ENCODE data around the gene OR10A3.

The OR10A3 gene

DNA sequence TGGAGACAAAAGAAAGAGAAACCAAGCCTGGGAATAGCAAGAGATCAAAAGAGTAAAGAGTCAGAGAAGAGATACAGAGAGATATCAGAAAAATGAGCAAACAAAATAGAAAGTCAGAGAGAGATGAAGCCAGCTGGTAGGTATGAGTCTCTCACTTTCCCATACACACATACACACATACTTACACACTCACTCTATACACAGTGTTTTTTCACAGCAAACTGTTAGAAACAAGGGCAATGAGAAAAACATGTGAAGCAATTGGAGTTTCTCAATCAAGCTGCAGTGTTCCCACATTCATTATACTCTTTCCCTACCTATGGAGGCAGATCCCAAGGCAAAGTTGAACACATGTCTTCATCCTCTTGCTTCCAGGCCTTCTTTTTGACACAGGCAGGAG, 26.3 kb upstream of the OR10A3 start:
- H3K36me3 ChIP-seq (replicated peaks) = no peaks in the 10 kb centered on the region
- in situ Hi-C loops (cut with MboI; ENCODE audit: low sequenced_read_pairs) = no loop called here
- no peaks in the 10 kb centered on the region; the same call in 1 of the 2 replicates for H3K9me3 ChIP-seq
- no peak for DNase-seq (ENCODE audit: low spot score in 2 of 2)
- no peaks in the 10 kb centered on the region for H3K27me3 ChIP-seq (ENCODE audit: low read depth)
- H3K4me1 ChIP-seq = no peaks in the 10 kb centered on the region; the same call in none of the 2 replicates
- H3K4me3 ChIP-seq = no peak overlapping the region

GRCh38 chr11:7967097-7967496, 25.6 kb upstream of the OR10A3 start:
- in situ Hi-C loops (cut with MboI; ENCODE audit: low sequenced_read_pairs) = no loop called here
- H3K36me3 ChIP-seq (replicated peaks) = no peaks in the 10 kb centered on the region
- DNase-seq (ENCODE audit: low spot score in 2 of 2) = no peak
- H3K4me1 ChIP-seq = no peaks in the 10 kb centered on the region; the same call in none of the 2 replicates
- H3K4me3 ChIP-seq = no peak overlapping the region
- no peaks in the 10 kb centered on the region; the same call in 1 of the 2 replicates for H3K9me3 ChIP-seq
- H3K27me3 ChIP-seq (ENCODE audit: low read depth) = no peaks in the 10 kb centered on the region

DNA sequence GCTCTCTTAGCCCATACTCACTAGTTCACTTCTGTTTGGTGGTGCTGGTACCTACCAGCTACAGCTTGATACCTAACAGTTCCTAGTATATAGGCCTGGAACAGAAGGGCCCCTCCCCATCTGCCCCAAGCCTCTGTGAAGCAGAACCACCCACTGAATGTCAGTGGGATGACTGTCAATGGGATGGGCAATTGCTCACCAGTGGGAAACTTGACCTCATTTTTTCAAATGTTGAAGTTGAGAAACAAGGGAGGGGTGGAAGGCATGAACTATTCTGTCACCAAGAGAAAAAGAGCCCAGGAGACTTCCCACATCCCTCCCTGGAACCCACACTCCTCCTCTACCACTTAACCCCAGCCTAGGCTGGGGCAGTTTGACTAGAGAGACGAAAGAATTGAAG, 23.9 kb upstream of the OR10A3 start, which contains the start of gene NLRP10:
Gene NLRP10 (minus strand): TSS at position 62 of the 400 bp plus-strand sequence. CDS start 1,952 bp downstream, outside the sequence.
- Histone ChIP-seq H3K36me3 (replicated peaks) (no peaks in the 10 kb centered on the region), H3K27me3 (ENCODE audit: low read depth) (no peaks in the 10 kb centered on the region), H3K9me3 (no peaks in the 10 kb centered on the region; the same call in 1 of the 2 replicates), H3K4me3 (no peak within 1 kb of the TSS), H3K4me1 (no peaks in the 10 kb centered on the region; the same call in 1 of the 2 replicates)
- no peak for DNase-seq (ENCODE audit: low spot score in 2 of 2)
- in situ Hi-C loops (cut with MboI; ENCODE audit: low sequenced_read_pairs) = no loop called here

GRCh38 chr11:7964873-7965272, 23.4 kb upstream of the OR10A3 start:
- no peak overlapping the region for H3K4me3 ChIP-seq
- H3K27me3 ChIP-seq (ENCODE audit: low read depth) = no peaks in the 10 kb centered on the region
- in situ Hi-C loops (cut with MboI; ENCODE audit: low sequenced_read_pairs) = no loop called here
- H3K9me3 ChIP-seq = no peaks in the 10 kb centered on the region; the same call in 1 of the 2 replicates
- H3K36me3 ChIP-seq (replicated peaks) = no peaks in the 10 kb centered on the region
- H3K4me1 ChIP-seq = no peaks in the 10 kb centered on the region
- no peak for DNase-seq (ENCODE audit: low spot score in 2 of 2)

DNA sequence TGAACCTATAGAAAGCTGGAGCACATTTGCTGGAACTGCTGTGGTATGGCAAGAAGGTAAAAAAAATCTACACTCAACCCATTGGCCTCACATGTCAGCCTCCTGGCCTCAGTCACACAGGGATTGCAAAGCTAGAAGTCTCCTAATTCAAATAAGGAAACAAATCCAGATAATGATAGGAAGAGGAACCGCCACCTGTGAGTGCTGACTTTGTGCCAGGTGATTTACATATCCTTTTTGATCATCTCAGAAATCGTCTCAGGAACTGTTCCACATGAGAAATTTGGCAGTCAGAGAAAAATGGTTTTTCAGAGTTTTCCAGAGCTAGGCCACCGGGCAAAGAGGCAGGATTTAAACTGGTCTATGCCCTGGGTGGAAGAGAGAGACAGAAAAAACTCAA, 22.8 kb upstream of the OR10A3 start:
- H3K9me3 ChIP-seq = no peaks in the 10 kb centered on the region; the same call in 1 of the 2 replicates
- DNase-seq (ENCODE audit: low spot score in 2 of 2) = no peak
- in situ Hi-C loops (cut with MboI; ENCODE audit: low sequenced_read_pairs) = no loop called here
- H3K36me3 ChIP-seq (replicated peaks) = no peaks in the 10 kb centered on the region
- H3K4me3 ChIP-seq = no peak overlapping the region
- no peaks in the 10 kb centered on the region for H3K27me3 ChIP-seq (ENCODE audit: low read depth)
- H3K4me1 ChIP-seq = no peaks in the 10 kb centered on the region

GRCh38 chr11:7955191-7955590, 13.7 kb upstream of the OR10A3 start:
- Histone ChIP-seq H3K4me1 (no peaks in the 10 kb centered on the region), H3K9me3 (no peaks in the 10 kb centered on the region), H3K36me3 (replicated peaks) (no peaks in the 10 kb centered on the region), H3K4me3 (no peak overlapping the region), H3K27me3 (ENCODE audit: low read depth) (peaks cover 3% of the 10 kb centered on the region; the same call in 1 of the 2 replicates)
- DNase-seq (ENCODE audit: low spot score in 2 of 2) = no peak
- in situ Hi-C loops (cut with MboI; ENCODE audit: low sequenced_read_pairs) = no loop called here

GRCh38 chr11:7949934-7950333, 8.4 kb upstream of the OR10A3 start:
- no peaks in the 10 kb centered on the region for H3K36me3 ChIP-seq (replicated peaks)
- DNase-seq (ENCODE audit: low spot score in 2 of 2) = no peak
- in situ Hi-C loops (cut with MboI; ENCODE audit: low sequenced_read_pairs) = no loop called here
- H3K4me1 ChIP-seq = no peaks in the 10 kb centered on the region
- no peak overlapping the region for H3K4me3 ChIP-seq
- H3K9me3 ChIP-seq = no peaks in the 10 kb centered on the region
- peaks cover 3% of the 10 kb centered on the region; the same call in 1 of the 2 replicates for H3K27me3 ChIP-seq (ENCODE audit: low read depth)

GRCh38 chr11:7944123-7944522, 2.6 kb upstream of the OR10A3 start:
- Histone ChIP-seq H3K27me3 (ENCODE audit: low read depth) (peaks cover 3% of the 10 kb centered on the region; the same call in 1 of the 2 replicates), H3K9me3 (no peaks in the 10 kb centered on the region), H3K4me1 (no peaks in the 10 kb centered on the region), H3K4me3 (no peak overlapping the region), H3K36me3 (replicated peaks) (no peaks in the 10 kb centered on the region)
- in situ Hi-C loops (cut with MboI; ENCODE audit: low sequenced_read_pairs) = no loop called here
- DNase-seq (ENCODE audit: low spot score in 2 of 2) = no peak

DNA sequence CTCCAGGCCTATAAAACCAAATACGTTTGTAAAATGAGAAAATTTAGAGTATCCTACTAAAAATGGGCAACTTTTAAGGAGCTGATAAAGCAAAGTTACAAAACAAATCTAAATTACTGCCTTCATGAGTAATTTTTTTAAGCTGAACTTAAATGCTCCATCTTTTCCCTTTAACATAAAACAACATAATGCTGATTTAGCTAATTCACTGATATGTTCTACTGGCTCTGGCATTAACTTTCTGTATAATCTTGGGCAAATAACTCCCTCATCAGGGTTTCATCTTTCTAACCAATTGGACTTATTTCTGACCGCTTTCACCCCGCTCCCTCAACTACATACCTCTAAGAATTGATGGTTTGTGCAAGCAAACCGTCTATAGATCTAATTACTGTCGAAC, 362 bp downstream of the OR10A3 start:
- DNase-seq (ENCODE audit: low spot score in 2 of 2) = no peak

DNA sequence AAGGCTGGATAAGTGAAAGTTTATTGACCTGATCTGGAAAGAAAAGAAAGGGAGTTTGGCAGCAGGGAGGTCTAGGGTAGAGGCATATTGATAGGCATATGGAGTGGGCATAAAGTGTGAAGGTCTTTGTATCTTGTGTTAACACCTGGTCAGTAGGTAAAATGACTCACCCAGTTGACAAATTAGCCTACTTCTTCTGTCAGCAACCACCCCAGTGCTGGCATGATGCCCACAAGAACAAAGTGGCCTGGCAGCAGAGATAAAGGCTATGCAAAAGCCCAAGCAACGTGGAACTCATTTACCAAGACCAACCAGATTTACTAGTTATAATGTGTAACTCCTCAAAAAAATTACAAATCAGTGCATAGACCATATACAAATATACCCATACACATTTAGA, 4.9 kb downstream of the OR10A3 start:
- Histone ChIP-seq H3K36me3 (replicated peaks) (no peaks in the 10 kb centered on the region), H3K4me3 (no peak overlapping the region), H3K27me3 (ENCODE audit: low read depth) (0 out of 2 replicates have a peak, but pooled peaks cover 3% of the 10 kb centered on the region), H3K4me1 (no peaks in the 10 kb centered on the region), H3K9me3 (no peaks in the 10 kb centered on the region)
- in situ Hi-C loops (cut with MboI; ENCODE audit: low sequenced_read_pairs) = no loop called here
- DNase-seq (ENCODE audit: low spot score in 2 of 2) = no peak

More for the DNA sequence above, 362 bp downstream of the OR10A3 start:
- in situ Hi-C loops (cut with MboI; ENCODE audit: low sequenced_read_pairs) = no loop called here
- H3K9me3 ChIP-seq = no peaks in the 10 kb centered on the region
- H3K36me3 ChIP-seq (replicated peaks) = no peaks in the 10 kb centered on the region
- no peaks in the 10 kb centered on the region for H3K4me1 ChIP-seq
- no peak overlapping the region for H3K4me3 ChIP-seq
- 0 out of 2 replicates have a peak, but pooled peaks cover 3% of the 10 kb centered on the region for H3K27me3 ChIP-seq (ENCODE audit: low read depth)

DNA sequence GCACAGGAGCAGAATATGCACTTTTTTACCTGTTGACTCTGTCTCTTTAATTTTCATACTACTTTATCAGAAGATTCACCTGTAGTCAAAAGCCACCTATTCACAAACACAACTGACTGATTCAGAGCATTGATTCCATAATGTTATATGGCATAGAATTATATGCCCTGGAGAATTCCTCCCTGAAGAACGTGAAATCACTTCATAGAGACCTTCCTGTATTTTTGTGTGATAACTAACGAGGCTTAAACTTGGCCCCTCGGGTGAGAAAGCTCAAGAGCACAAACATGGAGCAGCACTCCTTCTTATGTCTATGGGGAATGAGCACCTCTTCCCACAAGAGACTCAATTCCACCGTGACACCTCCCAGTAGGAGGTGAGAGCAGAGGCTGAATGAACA, 10.3 kb downstream of the OR10A3 start, which contains the start of gene OR10A6:
Gene OR10A6 (minus strand): TSS at position 101 of the 400 bp plus-strand sequence. CDS start 2,606 bp downstream, outside the sequence.
- no peaks in the 10 kb centered on the region for H3K9me3 ChIP-seq
- DNase-seq (ENCODE audit: low spot score in 2 of 2) = no peak
- in situ Hi-C loops (cut with MboI; ENCODE audit: low sequenced_read_pairs) = no loop called here
- H3K4me1 ChIP-seq = no peaks in the 10 kb centered on the region
- no peaks in the 10 kb centered on the region for H3K36me3 ChIP-seq (replicated peaks)
- H3K27me3 ChIP-seq (ENCODE audit: low read depth) = no peaks in the 10 kb centered on the region
- no peak within 1 kb of the TSS for H3K4me3 ChIP-seq

DNA sequence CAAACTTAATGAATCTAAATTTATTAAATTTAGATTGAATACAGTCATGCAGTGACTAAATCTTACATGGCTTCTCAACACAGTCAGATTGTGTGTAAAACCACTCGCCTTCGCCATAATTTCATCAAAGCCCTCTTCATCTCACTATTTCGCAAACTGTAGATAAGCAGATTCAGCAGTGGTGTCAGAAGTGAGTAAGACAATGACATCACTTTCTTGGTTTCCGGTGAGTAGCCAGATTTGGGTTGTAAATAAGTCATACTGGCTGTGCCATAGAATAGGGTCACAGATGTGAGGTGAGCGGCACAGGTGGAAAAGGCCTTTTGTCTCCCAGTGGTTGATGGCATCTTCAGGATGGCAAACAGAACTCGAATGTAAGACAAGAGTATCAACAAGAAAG, 13.9 kb downstream of the OR10A3 start:
- DNase-seq (ENCODE audit: low spot score in 2 of 2) = no peak
- no peaks in the 10 kb centered on the region for H3K9me3 ChIP-seq
- H3K27me3 ChIP-seq (ENCODE audit: low read depth) = no peaks in the 10 kb centered on the region
- no peaks in the 10 kb centered on the region for H3K36me3 ChIP-seq (replicated peaks)
- in situ Hi-C loops (cut with MboI; ENCODE audit: low sequenced_read_pairs) = no loop called here
- no peak overlapping the region for H3K4me3 ChIP-seq
- H3K4me1 ChIP-seq = no peaks in the 10 kb centered on the region

- Histone ChIP-seq H3K4me3 (no peak overlapping the region), H3K4me1 (no peaks in the 10 kb centered on the region), H3K27me3 (ENCODE audit: low read depth) (no peaks in the 10 kb centered on the region), H3K36me3 (replicated peaks) (no peaks in the 10 kb centered on the region), H3K9me3 (no peaks in the 10 kb centered on the region)
- DNase-seq (ENCODE audit: low spot score in 2 of 2) = no peak
- in situ Hi-C loops (cut with MboI; ENCODE audit: low sequenced_read_pairs) = no loop called here
Measured at GRCh38 chr11:7924536-7924935, 17.0 kb downstream of the OR10A3 start.

GRCh38 chr11:7918141-7918540, 23.4 kb downstream of the OR10A3 start:
- no peaks in the 10 kb centered on the region for H3K36me3 ChIP-seq (replicated peaks)
- DNase-seq (ENCODE audit: low spot score in 2 of 2) = no peak
- no peaks in the 10 kb centered on the region for H3K9me3 ChIP-seq
- H3K4me3 ChIP-seq = no peak overlapping the region
- H3K27me3 ChIP-seq (ENCODE audit: low read depth) = no peaks in the 10 kb centered on the region
- in situ Hi-C loops (cut with MboI; ENCODE audit: low sequenced_read_pairs) = no loop called here
- no peaks in the 10 kb centered on the region for H3K4me1 ChIP-seq

GRCh38 chr11:7911011-7911410, 30.5 kb downstream of the OR10A3 start:
- peaks cover 3% of the 10 kb centered on the region; the same call in 1 of the 2 replicates for H3K27me3 ChIP-seq (ENCODE audit: low read depth)
- in situ Hi-C loops (cut with MboI; ENCODE audit: low sequenced_read_pairs) = no loop called here

More at GRCh38 chr11:7911011-7911410, 30.5 kb downstream of the OR10A3 start:
- DNase-seq (ENCODE audit: low spot score in 2 of 2) = no peak
- Histone ChIP-seq H3K4me1 (no peaks in the 10 kb centered on the region), H3K36me3 (replicated peaks) (no peaks in the 10 kb centered on the region), H3K4me3 (no peak overlapping the region), H3K9me3 (no peaks in the 10 kb centered on the region)

All from HAP-1 (cell line).